Right lung (tissue), 5 donors: ENCODE results near the gene CDC6. TPM values are rescaled to one million over a fixed set of nuclear protein-coding genes. Genes with fewer than 3 reads are reported as not detected.

ENCODE experiments used
- DNase-seq, 2 donors: peaks; one replicate each; pipeline ENCODE4 v3.0.0-alpha.2; 2013
- polyA plus RNA-seq, 5 donors: library from polyadenylated mRNA; unstranded; fragments of 120-200 nt; gene quantifications; one replicate each; pipeline versions ENCODE4 v1.2.1 to v1.2.3, GENCODE V29; 2013; ENCODE audit warnings: inconsistent platforms in 1 of 5, low replicate concordance in 1 of 5; ENCODE audit not compliant: insufficient read length in 5 of 5, insufficient read depth in 1 of 5

CDC6 gene
- polyA plus RNA-seq, 5 donors, result 13.6 to 27.7 (median 20.6) TPM

GRCh38 chr17:40321961-40322357, 34.3 kb downstream of the CDC6 start:
- no peak for DNase-seq

GRCh38 chr17:40322358-40323315, 35.0 kb downstream of the CDC6 start:
- peak; percentile 84 to 85 for DNase-seq

- DNase-seq, result no peak
These were observed 36.0 kb downstream of the CDC6 start for GRCh38 chr17:40323391-40324381.

- no peak for DNase-seq
These were observed 37.7 kb downstream of the CDC6 start for GRCh38 chr17:40325156-40326013.

- DNase-seq, result no peak
These were observed 38.5 kb downstream of the CDC6 start for GRCh38 chr17:40326014-40326831.

- no peak for DNase-seq
These were observed 39.1 kb downstream of the CDC6 start for GRCh38 chr17:40326832-40327199.

GRCh38 chr17:40327244-40327729, 39.6 kb downstream of the CDC6 start:
- DNase-seq, result no peak

- no peak for DNase-seq
These were observed 40.2 kb downstream of the CDC6 start for GRCh38 chr17:40327735-40328385.

GRCh38 chr17:40328386-40328766, 40.7 kb downstream of the CDC6 start:
- DNase-seq, result no peak

GRCh38 chr17:40329839-40330794, 42.4 kb downstream of the CDC6 start:
- DNase-seq, result no peak

GRCh38 chr17:40330850-40331470, 43.3 kb downstream of the CDC6 start:
- no peak for DNase-seq

- peak; percentile 82 to 85 for DNase-seq
These were observed 44.3 kb downstream of the CDC6 start for GRCh38 chr17:40331743-40332641.

- no peak for DNase-seq
These were observed 46.2 kb downstream of the CDC6 start for GRCh38 chr17:40333781-40334448.

- DNase-seq, result no peak
These were observed 47.9 kb downstream of the CDC6 start for GRCh38 chr17:40335620-40336019.

GRCh38 chr17:40337351-40337750, 49.7 kb downstream of the CDC6 start:
- no peak for DNase-seq

GRCh38 chr17:40338058-40338457, 50.4 kb downstream of the CDC6 start:
- no peak for DNase-seq
